Right ventricle myocardium inferior (tissue), 1 donor: Measurements from ENCODE around the gene ZNF831. TPM values are rescaled to one million over a fixed set of nuclear protein-coding genes. Genes with fewer than 3 reads are reported as not detected.

Experiments
- ATAC-seq: fragments of 200-7000 bp; cut with Tn5 transposase; one replicate; pipeline ENCODE4 v1.9.1; 2020; ENCODE audit warnings: mild to moderate bottlenecking, moderate library complexity
- DNase-seq: peaks from one replicate; pipeline ENCODE4 v3.0.0; 2021; ENCODE audit errors: missing footprints
- intact Hi-C: fragments of 100-400 bp; cut with DNase I; formaldehyde crosslinking; loops from one replicate; pipeline ENCODE4 v1.11.0; 2022
- total RNA-seq: library from RNA; stranded (reverse); fragmentation: NEBNext Ultra II Directional; extraction: Animal tissue kit (Norgen Biotek cat#: 25700); gene quantifications from one replicate; pipeline ENCODE4 v1.2.1, GENCODE V29; 2021
- donor health status: DM: no; HTN: yes; CAD: no; lungs with severe emphysema.

ZNF831 gene
- total RNA-seq, 1 donor from 2014 or later = 0.11 TPM

DNA sequence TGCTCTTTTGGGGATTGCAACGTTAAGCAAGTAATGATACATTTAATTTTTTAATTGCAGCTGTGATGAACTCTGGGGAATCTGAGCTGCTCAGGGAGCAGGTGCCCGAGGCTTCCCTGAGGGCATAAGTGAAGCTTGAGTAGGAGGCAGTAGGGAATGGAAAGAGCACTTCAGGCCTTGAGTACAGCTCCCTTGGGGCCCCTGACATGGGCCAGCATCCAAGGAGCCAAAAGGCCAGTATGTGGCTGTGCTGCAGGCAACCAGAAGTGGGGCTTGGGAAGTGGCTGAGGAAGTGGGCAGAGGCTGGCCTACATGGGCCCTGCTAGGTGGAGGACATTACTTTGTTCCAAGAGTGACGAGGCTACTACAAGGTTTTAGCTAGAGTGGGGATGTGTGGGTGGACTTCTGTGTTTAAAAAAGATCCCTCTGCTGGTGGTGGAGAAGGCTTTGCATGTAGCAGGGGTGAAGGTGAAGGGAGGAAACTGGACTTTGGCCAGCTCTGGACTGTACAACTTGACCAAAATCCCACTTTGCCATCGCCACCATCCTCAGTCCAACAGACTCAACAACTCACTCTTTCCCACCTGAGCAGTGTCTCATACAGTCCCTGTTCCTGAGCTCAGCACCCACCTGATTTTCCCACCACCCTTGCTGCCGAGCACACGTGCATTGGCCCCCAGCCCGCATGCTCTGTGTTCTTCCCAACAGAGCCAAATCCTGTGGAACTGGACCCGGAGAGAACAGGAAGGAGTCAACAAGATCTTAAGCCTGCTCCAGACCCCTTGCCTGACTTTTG lies 10.9 kb upstream of the ZNF831 start:
- DNase-seq = peak; percentile 32
- intact Hi-C loops = no loop called here
- ATAC-seq = no peak

DNA sequence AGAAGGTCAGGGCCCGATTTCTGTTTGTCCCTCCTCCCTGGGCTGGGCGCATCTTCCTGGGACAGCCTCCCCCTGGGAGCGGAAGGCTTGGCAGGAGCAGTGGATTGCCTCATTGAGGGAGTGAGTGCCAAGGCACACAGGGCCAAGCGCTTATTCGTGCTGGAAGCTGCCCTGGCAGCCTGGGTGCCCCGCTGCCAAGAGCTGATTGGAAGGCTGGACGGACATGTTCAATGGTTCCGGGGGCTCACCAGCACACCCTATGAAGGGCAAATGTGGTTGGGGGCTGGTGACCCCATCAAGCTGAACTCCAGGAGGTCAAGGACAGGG lies 10.3 kb upstream of the ZNF831 start:
- intact Hi-C loops = no loop called here
- DNase-seq = peak; percentile 76
- peak; percentile 91 for ATAC-seq

DNA sequence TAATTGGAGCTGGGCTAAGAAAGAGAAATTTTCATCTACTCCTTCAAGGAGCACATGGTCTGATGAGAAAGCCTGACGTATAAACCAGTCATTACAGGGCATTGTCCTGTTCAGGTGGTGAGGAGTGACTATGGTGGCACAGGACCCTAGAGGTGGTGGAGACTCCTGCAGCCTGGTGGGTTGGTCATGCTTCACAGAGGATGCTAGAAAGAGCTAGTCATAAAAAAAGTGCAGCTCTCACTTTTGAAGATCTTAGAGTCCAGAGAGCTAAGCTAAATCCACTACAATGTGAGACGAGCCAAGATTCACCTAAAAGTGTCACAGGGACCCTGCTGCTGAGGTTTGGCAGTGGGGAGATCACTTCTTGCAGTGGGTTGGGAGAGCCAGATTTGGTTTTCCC lies 9.8 kb upstream of the ZNF831 start:
- intact Hi-C loops = no loop called here
- DNase-seq (no peak), ATAC-seq (no peak)

GRCh38 chr20:59154317-59155013 lies 9.2 kb upstream of the ZNF831 start:
- intact Hi-C loops = no loop called here
- ATAC-seq (no peak), DNase-seq (no peak)

DNA sequence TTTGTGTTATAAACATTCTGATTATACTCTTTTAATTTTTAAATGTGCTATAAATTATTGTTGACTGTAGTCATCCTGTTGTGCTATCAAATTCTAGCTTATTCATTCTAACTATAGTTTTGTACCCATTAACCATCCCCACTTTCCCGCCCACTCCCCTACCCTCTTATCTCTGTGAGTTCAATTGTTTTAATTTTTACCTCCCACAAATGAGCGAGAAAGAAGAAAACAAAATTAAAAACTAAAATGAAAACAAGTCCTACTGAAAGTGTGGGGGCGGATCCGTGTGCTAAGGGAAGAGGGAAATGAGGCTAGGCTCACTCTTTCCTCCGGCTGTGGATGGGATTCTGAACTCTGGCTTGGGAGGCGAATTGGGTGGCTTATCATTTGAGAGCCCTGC lies 6.6 kb upstream of the ZNF831 start:
- intact Hi-C loops = no loop called here
- no peak for DNase-seq
- ATAC-seq = no peak

DNA sequence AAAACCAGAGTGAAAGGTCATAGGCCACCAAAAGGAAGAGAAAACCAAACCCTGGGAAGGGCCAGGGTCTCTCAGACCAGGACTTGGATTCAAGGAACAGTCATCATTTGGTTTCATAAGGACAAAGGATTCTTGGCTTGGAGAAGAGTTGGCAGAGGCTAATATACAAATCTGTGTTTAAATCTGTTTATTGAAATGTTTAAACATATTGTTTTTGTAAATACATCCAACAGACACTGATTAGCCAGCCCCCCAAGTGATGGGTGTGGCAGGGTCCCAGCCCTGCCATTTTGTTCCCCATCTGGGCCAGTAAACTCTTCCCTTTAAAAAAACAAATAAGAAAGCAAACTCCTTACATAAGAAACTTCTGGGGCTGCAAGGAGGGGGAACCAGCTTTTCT lies 6.1 kb upstream of the ZNF831 start:
- ATAC-seq = no peak
- no peak for DNase-seq
- intact Hi-C loops = no loop called here

DNA sequence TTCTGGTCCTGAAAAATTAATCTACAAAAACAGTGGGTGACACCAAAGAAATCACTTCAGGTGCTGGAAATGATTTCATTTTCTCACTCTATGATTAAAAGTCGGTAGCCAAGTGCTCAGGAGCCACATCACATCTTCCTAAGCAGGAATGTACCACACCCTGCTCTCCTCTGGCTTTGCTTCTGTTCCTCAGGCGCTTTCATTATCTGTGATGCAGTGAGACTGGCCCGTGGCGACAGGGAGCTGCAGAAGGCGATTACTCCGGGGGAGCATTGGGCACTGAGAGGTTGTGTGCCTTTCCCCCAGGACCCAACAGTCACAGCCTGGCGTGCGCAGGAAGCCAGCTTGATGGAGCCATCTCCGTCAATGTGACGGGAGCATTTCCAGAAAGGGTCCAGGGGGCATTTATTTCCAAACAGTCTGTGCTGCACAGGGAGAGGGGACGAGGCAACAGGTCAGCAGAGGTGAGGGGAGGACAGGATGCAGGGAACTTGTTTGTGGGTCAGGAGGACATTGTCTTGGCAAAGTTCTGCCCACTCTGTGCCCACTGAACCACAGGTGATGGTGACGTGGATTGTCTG lies 5.6 kb upstream of the ZNF831 start:
- ATAC-seq (no peak), DNase-seq (no peak)
- intact Hi-C loops = no loop called here

DNA sequence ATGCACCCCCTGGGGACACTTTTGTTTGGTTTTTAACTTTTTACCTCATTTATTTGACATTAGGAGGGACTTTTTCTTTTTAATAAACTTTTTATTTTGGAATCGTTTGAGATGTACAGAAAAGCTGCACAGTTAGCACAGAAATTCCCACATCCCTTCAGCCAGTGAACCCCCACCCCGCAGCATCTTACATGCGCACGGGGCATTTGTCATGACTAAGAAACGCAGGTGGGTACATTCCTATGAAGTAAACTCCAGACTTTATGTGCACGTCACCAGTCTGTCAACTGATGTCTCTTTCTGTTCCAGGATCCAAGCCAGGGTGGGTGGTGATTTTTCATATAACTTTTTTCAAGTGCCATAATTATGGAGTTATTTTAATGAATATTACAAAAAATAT lies 4.9 kb upstream of the ZNF831 start:
- intact Hi-C loops = no loop called here
- DNase-seq = peak; percentile 28
- ATAC-seq = no peak

- DNase-seq (no peak), ATAC-seq (no peak)
- intact Hi-C loops = no loop called here
These were observed 4.5 kb upstream of the ZNF831 start for GRCh38 chr20:59159091-59159490.

DNA sequence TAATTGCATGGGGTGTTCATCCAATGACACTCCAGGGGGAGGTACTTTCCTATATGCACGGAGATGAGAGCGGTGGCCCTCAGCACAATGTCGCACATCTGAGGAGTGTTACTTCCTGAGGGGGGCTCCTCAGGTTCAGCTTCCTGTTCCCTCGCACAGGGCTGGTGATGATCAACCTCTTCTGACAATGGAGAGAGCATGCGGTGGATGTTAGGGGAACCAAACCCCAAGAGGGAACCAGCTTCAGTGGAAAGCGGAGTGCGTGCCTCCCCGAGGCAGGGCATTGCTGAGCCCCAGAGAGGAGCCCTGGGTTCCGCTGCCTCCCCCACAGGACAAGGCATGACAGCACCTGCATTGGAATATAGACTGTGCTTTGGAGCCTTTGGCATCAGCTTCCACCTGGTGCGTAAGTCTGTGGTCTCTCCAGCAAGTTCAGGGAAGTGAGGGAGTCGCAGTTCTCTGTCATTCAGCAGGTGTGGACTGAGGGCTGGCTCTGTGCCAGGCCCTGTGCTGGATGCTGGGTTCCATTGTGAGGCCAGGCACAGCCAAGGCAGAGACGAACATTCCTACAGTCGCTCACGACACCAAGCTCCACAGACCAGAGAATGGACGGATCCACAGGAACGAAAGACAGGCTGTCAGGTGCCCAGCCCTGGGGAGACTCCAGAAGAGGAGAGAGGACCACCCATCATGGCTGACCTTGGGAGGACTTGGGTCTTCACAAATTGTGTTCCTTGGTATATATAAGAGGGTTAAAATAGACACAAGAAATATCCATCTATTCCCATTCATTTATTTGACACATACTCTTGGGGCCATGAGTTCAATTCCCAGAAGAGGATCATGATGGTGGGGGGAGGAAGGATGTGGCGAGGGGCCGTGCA lies 3.9 kb upstream of the ZNF831 start:
- DNase-seq (no peak), ATAC-seq (no peak)
- intact Hi-C loops = no loop called here

- ATAC-seq (no peak), DNase-seq (no peak)
These were observed 3.1 kb upstream of the ZNF831 start for GRCh38 chr20:59160389-59161115.

GRCh38 chr20:59161721-59162120 lies 1.9 kb upstream of the ZNF831 start:
- intact Hi-C loops = no loop called here
- no peak for ATAC-seq
- no peak for DNase-seq

More at GRCh38 chr20:59160389-59161115, 3.1 kb upstream of the ZNF831 start:
- intact Hi-C loops = no loop called here

- ATAC-seq = no peak
- intact Hi-C loops = no loop called here
- no peak for DNase-seq
These were observed 1.2 kb downstream of the ZNF831 start for GRCh38 chr20:59164686-59165391.

GRCh38 chr20:59165396-59165795 lies 1.8 kb downstream of the ZNF831 start:
- intact Hi-C loops = no loop called here
- ATAC-seq (no peak), DNase-seq (no peak)

DNA sequence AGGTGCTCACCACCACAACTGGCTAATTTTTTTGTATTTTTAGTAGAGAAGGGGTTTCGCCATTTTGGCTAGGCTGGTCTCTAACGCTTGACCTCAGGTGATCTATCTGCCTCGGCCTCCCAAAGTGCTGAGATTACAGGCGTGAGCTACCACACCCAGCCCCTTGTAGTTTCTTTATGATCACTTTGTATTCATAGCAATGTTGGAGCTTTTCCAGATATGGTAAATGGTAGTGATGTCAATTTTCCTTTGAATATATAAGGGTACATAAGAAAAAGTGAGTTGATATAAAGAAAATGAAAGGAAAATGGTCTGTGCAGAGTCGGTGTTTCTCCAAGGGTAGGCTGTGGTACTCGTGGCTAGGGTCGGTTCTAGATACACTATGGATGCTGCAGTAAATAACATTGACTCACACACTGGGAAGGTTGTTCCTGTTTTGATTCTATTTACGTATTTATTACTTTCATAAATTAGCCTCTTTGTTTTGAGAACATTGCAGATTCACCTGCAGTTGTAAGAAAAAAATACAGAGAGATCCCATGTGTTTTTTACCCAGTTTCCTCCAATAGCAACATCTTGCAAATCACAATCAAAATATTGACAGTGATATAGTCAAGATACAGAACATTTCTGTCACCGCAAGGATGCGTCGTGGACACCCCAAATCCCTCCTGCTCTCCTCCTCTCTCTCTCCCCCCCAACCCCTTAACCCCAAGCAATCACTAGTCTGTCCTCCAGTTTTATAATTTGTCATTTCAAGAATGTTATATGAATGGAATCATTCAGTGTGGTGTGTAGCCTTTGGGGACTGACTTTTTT lies 2.5 kb downstream of the ZNF831 start:
- ATAC-seq = no peak
- DNase-seq = no peak
- intact Hi-C loops = no loop called here

DNA sequence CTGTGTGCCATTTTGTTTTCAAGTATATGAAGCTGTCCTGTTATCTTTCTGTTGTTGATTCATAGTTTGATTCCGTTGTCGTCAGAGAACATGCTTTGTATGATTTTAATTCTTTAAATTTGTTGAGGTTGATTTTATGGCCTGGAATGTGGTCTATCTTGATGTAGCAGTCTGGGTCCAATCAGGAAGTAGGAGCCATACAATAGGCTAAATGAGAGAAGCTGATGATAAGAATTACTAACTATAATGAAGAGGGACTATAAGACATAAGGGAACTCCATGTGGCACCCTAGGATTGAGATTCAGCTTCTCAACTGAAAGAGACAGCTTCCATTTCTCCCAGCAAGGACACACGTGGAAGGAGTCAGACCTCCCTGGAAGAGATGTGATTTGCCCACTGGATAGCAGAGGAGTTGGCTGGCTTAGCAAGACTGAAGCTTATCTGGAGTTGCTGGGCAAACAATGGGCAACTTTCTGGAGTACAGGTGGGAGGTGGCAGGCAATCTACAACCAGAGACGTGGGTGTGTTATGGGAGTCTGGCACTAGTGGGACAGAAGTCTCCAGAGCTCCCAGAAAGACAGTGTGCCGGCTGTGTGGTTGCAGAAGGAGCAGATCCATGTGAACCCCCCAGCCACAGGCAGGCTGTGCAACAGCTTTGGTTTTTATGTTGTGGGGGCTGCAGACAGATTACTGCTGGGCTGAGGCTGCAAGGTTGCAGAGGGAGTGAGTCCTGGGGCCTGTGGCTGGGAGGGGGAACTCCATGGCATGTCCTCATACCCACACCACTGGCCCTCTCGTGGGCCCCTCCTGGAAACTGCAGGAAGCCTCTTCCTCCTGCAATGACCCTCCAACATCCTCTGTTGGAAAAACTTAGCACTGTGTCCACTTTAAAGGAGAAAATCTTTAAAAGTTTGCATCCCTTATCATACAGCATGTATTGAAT lies 7.1 kb downstream of the ZNF831 start:
- intact Hi-C loops = no loop called here
- no peak for DNase-seq

More for the DNA sequence above, 7.1 kb downstream of the ZNF831 start:
- no peak for ATAC-seq
